HEK293T (cell line): ENCODE data around the gene PPP4C.

Experiments
- CTCF ChIA-PET: fragments of 350-600 bp; formaldehyde crosslinking; extraction: SDS; loops from one replicate; lab custom pipeline; 2021; ENCODE audit warnings: antibody characterized with exemption, inconsistent platforms; lab: Yijun Ruan, JAX
- POLR2A ChIA-PET: fragments of 350-600 bp; formaldehyde crosslinking; extraction: SDS; loops from one replicate; lab custom pipeline; 2020; ENCODE audit warnings: antibody characterized with exemption, inconsistent platforms; lab: Yijun Ruan, JAX
- DNase-seq: peaks from one replicate; pipeline ENCODE4 v3.0.0; 2012; ENCODE audit warnings: mixed read lengths; ENCODE audit errors: extremely low spot score
- ARNT ChIP-seq: fragments of 450-650 bp; IDR thresholded peaks from 2 replicates; pipeline ENCODE4 v1.6.1; 2017; ENCODE audit warnings: mild to moderate bottlenecking
- BHLHE40 ChIP-seq: fragments of 450-650 bp; IDR thresholded peaks from 2 replicates; pipeline ENCODE4 v1.6.1; 2016; ENCODE audit warnings: mild to moderate bottlenecking, moderate library complexity, borderline replicate concordance
- CTBP1 ChIP-seq: fragments of 450-650 bp; IDR thresholded peaks from 2 replicates; pipeline ENCODE4 v1.6.1; 2016; ENCODE audit warnings: borderline replicate concordance
- ELF4 ChIP-seq: fragments of 450-650 bp; IDR thresholded peaks from 2 replicates; pipeline ENCODE4 v1.6.1; 2017; ENCODE audit warnings: antibody characterized with exemption
- FOXA1 ChIP-seq: fragments of 450-650 bp; IDR thresholded peaks from 2 replicates; pipeline ENCODE4 v1.6.1; 2016; ENCODE audit warnings: mild to moderate bottlenecking
- FOXK2 ChIP-seq: fragments of 450-650 bp; IDR thresholded peaks from 2 replicates; pipeline ENCODE4 v1.6.1; 2016; ENCODE audit warnings: mild to moderate bottlenecking
- FOXM1 ChIP-seq: fragments of 450-650 bp; IDR thresholded peaks from 2 replicates; pipeline ENCODE4 v1.6.1; 2017; ENCODE audit warnings: mild to moderate bottlenecking, borderline replicate concordance
- HDGF ChIP-seq: fragments of 450-650 bp; IDR thresholded peaks from 2 replicates; pipeline ENCODE4 v1.6.1; 2017; ENCODE audit warnings: antibody characterized with exemption, borderline replicate concordance
- L3MBTL2 ChIP-seq: fragments of 450-650 bp; conservative IDR thresholded peaks from 2 replicates; pipeline ENCODE4 v1.6.1; 2016; ENCODE audit warnings: mild to moderate bottlenecking
- LEF1 ChIP-seq: fragments of 450-650 bp; IDR thresholded peaks from 2 replicates; pipeline ENCODE4 v1.6.1; 2017; ENCODE audit warnings: mild to moderate bottlenecking, borderline replicate concordance
- NFRKB ChIP-seq: fragments of 450-650 bp; IDR thresholded peaks from 2 replicates; pipeline ENCODE4 v1.6.1; 2016; ENCODE audit warnings: mild to moderate bottlenecking, moderate library complexity
- SP1 ChIP-seq: fragments of 450-650 bp; IDR thresholded peaks from 2 replicates; pipeline ENCODE4 v1.6.1; 2017
- SUZ12 ChIP-seq: fragments of 450-650 bp; IDR thresholded peaks from 2 replicates; pipeline ENCODE4 v1.6.1; 2016; ENCODE audit warnings: mild to moderate bottlenecking
- TARDBP ChIP-seq: fragments of 450-650 bp; IDR thresholded peaks from 2 replicates; pipeline ENCODE4 v1.6.1; 2016
- ZNF384 ChIP-seq: fragments of 450-650 bp; IDR thresholded peaks from 2 replicates; pipeline ENCODE4 v1.6.1; 2016
- TF ChIP-seq, protein P1 (sequence below): fragments of 450-650 bp; IDR thresholded peaks from 2 replicates; pipeline ENCODE4 v1.6.1; 2016

The PPP4C gene

DNA sequence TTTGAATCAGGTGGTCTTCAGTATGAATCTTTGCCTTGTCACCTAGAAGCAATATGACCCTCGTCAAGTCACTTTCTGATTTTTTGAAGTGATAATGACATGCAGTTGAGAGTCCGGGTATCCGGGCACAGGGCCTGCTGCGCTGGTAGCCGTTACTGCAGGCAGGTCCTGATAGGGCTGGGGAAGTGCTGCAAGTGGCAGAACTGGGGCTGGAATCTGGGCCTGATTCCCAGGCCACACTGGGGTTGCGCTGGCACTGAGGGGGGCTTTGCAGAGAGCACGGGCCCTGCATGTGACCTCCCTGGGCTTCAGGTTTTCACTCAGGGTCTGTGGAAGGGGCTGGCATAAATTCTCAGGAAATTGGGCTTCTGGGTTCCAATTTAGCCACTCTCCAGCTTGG lies 3.0 kb downstream of the PPP4C start:
- ChIA-PET CTCF (interaction anchor here (0.8 to 4.8 kb wide), 2 partner anchors 13 to 278 kb away, joined by 3 to 25 read pairs; partner anchors contain the start of gene TBX6), POLR2A (interaction anchor here (1.4 to 5.7 kb wide), 3 partner anchors 13 to 18 kb away, joined by 4 to 66 read pairs (median 24); partner anchors contain the start of genes ALDOA and TBX6)
- DNase-seq = no peak
- no peak for TF ChIP-seq HDGF
- TF ChIP-seq BHLHE40 = no peak
- TF ChIP-seq, protein P1, sequence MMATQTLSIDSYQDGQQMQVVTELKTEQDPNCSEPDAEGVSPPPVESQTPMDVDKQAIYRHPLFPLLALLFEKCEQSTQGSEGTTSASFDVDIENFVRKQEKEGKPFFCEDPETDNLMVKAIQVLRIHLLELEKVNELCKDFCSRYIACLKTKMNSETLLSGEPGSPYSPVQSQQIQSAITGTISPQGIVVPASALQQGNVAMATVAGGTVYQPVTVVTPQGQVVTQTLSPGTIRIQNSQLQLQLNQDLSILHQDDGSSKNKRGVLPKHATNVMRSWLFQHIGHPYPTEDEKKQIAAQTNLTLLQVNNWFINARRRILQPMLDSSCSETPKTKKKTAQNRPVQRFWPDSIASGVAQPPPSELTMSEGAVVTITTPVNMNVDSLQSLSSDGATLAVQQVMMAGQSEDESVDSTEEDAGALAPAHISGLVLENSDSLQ = no peak
- TF ChIP-seq FOXK2 = no peak
- TF ChIP-seq LEF1 = no peak
- TF ChIP-seq SP1 = no peak
- TF ChIP-seq L3MBTL2 = no peak
- TF ChIP-seq FOXM1 = no peak
- TF ChIP-seq ELF4 = no peak
- no peak for TF ChIP-seq NFRKB
- TF ChIP-seq CTBP1 = no peak

- CTCF ChIA-PET = interaction anchor here (0.8 to 4.8 kb wide), 2 partner anchors 13 to 279 kb away, joined by 3 to 25 read pairs; partner anchors contain the start of gene TBX6
- TF ChIP-seq NFRKB (no peak), TARDBP (no peak), L3MBTL2 (no peak), ARNT (no peak), ELF4 (no peak), LEF1 (no peak), CTBP1 (no peak), SP1 (no peak), FOXM1 (no peak), SUZ12 (no peak), BHLHE40 (no peak), FOXA1 (no peak)
Observed at GRCh38 chr16:30079480-30079879, 3.7 kb downstream of the PPP4C start.

DNA sequence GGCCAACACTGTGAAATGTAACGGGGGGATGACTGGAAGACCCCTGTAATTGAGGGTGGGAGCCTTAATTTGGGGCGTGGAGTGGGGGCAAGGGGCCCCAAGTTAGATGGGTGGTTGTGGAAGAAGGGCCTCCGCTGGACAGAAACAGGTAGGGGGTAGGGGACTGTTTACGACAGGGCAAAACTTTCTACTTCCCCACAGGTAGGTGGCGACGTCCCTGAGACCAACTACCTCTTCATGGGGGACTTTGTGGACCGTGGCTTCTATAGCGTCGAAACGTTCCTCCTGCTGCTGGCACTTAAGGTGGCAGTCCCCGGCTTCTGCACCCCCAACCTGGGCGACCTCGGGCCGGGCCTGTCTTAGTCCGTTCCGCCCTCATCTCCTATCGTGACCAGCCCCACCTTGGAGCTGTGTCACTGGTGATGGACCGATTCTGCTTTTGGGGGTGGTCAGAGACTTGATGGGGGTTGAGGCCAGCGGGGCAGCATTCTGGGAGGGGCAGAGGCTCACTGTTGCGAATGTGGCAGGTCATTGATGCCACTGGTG lies 6.8 kb downstream of the PPP4C start:
- ChIA-PET POLR2A (interaction anchor here (0.7 to 1.5 kb wide), 3 partner anchors 12 to 19 kb away, joined by 3 read pairs; partner anchors contain the start of gene ALDOA), CTCF (interaction anchor here (4.8 kb wide), 1 partner anchor 10 kb away, joined by 25 read pairs; the partner anchor contains the start of gene TBX6)
- TF ChIP-seq SUZ12 = no peak
- no peak for TF ChIP-seq LEF1
- no peak for TF ChIP-seq NFRKB
- no peak for TF ChIP-seq BHLHE40
- TF ChIP-seq HDGF = no peak
- TF ChIP-seq ELF4 = no peak
- no peak for TF ChIP-seq TARDBP
- TF ChIP-seq, protein P1 = no peak
- peak; percentile 49 for DNase-seq

More at GRCh38 chr16:30079480-30079879, 3.7 kb downstream of the PPP4C start:
- DNase-seq = no peak
- POLR2A ChIA-PET = interaction anchor here (3.6 to 5.7 kb wide), 2 partner anchors 12 to 13 kb away, joined by 24 to 66 read pairs; partner anchors contain the start of genes ALDOA and TBX6

- ChIA-PET CTCF (no interaction called here), POLR2A (interaction anchor here (1.5 to 2.2 kb wide), 2 partner anchors 11 to 18 kb away, joined by 3 to 9 read pairs; partner anchors contain the start of gene ALDOA)
- TF ChIP-seq CTBP1 = no peak
- no peak for TF ChIP-seq ELF4
- TF ChIP-seq FOXM1 = no peak
- no peak for TF ChIP-seq SP1
- TF ChIP-seq TARDBP = no peak
- no peak for TF ChIP-seq FOXA1
- no peak for TF ChIP-seq ZNF384
- no peak for TF ChIP-seq SUZ12
- TF ChIP-seq BHLHE40 = no peak
- TF ChIP-seq L3MBTL2 = no peak
- TF ChIP-seq FOXK2 = no peak
- no peak for TF ChIP-seq LEF1
- no peak for TF ChIP-seq ARNT
- TF ChIP-seq HDGF = no peak
- TF ChIP-seq NFRKB = no peak
- TF ChIP-seq, protein P1 = no peak
Observed at GRCh38 chr16:30083216-30084055, 7.6 kb downstream of the PPP4C start.

GRCh38 chr16:30084096-30084815 lies 8.5 kb downstream of the PPP4C start:
- CTCF ChIA-PET = no interaction called here
- TF ChIP-seq, protein P1 = no peak
- no peak for TF ChIP-seq FOXA1
- TF ChIP-seq SP1 = no peak
- TF ChIP-seq CTBP1 = no peak
- no peak for DNase-seq
- POLR2A ChIA-PET = interaction anchor here (2.2 kb wide), 1 partner anchor 19 kb away, joined by 9 read pairs; the partner anchor contains the start of gene ALDOA

More at GRCh38 chr16:30083216-30084055, 7.6 kb downstream of the PPP4C start:
- no peak for DNase-seq
